Caki2 (cell line): ENCODE results near the gene CNPY3. TPM values are rescaled to one million over a fixed set of nuclear protein-coding genes. Genes with fewer than 3 reads are reported as not detected.
"Not testable (repeated sequence)": the region's sequence is repeated elsewhere in the genome, so short reads cannot be mapped to it uniquely, and the experiment has no call there.

ENCODE experiments used
- DNase-seq: peaks from one replicate; pipeline ENCODE4 v3.0.0-alpha.2; 2015; ENCODE audit warnings: low read depth
- in situ Hi-C: cut with HindIII; loops from 2 replicates; pipeline ENCODE4 v1.10.0; 2016; ENCODE audit warnings: low sequenced_read_pairs, low pct_unique_long_range_greater_than_20kb, mixed read lengths
- total RNA-seq: library from RNA; depleted of rRNA; stranded (reverse); fragments of >200 nt; shearing (Covaris generic); gene quantifications from 2 replicates; pipeline ENCODE4 v1.2.3, GENCODE V29; 2014; ENCODE audit warnings: low replicate concordance; rRNA removed

Gene CNPY3
- total RNA-seq, result 69.2 and 70.4 TPM in 2 replicates

DNA sequence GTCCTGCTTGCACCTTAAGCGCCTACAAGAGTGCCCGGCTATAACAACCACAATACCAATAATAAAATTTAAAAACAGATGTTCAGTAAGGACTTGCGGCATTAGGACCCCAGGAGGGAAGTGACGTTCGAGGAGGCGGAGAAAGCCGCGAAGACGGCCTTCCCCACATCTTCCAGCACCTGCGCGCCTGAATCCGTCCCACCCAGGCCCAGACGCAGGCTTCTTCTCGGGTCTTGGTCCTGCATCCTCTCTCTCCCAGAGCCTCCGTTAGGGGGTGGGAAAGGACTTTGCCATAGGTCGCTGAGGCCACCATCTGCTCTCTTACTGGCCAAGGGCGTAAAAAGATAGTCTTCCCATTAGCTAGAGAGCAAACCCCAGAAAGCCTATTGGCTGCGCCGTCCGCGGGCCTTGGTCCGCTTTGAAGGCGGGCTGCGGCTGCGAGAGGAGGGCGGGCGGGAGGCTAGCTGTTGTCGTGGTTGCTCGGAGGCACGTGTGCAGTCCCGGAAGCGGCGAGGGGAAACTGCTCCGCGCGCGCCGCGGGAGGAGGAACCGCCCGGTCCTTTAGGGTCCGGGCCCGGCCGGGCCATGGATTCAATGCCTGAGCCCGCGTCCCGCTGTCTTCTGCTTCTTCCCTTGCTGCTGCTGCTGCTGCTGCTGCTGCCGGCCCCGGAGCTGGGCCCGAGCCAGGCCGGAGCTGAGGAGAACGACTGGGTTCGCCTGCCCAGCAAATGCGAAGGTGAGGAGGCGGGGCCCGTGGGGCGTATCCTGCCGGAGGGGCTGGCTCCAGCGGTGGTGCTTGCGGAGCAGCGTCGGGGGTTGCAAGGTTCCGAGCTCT is at the start of gene CNPY3:
Gene CNPY3, plus strand, starts transcription at position 495 of the 835 bp plus-strand sequence. Its CDS starts 91 bp downstream, at position 586.
- in situ Hi-C loops, result no loop called here
- DNase-seq, result peak; percentile 100

GRCh38 chr6:42880240-42880817 is 49.0 kb upstream of the CNPY3 start:
- in situ Hi-C loops, DNase-seq: not testable (repeated sequence)

DNA sequence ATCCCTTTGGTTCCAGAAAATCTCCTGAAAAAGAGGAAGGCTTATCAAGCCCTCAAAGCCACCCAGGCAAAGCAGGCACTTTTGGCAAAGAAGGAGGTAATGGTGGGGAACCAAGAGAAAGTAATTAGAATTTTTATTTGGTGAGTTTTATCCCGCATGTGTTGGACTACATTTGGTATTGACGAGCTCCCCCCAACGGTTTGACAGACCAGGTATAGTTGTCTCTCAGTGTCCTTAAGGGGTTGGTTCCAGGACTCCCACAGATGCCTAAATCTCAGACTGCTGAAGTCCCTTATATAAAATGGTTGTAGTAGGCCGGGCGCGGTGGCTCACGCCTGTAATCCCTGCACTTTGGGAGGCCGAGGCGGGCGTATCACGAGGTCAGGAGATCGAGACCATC is 48.4 kb upstream of the CNPY3 start:
- in situ Hi-C loops, DNase-seq: not testable (repeated sequence)

DNA sequence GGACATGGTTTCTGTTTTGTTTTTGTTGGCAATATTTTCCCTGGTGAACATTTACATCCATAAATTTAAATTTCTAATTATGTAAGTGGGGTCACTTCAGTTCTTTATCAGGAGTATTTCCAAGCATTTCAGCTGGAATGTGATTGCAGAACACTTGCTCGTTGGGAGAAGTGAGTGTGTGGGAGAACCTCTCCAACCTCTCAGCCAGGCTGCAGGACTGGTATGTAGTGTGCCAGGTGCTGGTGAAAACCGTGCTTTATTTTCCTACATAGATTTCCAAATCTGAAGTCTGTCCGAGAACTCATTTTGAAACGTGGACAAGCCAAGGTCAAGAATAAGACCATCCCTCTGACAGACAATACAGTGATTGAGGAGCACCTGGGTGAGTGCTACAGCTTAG is 43.6 kb upstream of the CNPY3 start:
- in situ Hi-C loops, result no loop called here
- DNase-seq, result no peak

DNA sequence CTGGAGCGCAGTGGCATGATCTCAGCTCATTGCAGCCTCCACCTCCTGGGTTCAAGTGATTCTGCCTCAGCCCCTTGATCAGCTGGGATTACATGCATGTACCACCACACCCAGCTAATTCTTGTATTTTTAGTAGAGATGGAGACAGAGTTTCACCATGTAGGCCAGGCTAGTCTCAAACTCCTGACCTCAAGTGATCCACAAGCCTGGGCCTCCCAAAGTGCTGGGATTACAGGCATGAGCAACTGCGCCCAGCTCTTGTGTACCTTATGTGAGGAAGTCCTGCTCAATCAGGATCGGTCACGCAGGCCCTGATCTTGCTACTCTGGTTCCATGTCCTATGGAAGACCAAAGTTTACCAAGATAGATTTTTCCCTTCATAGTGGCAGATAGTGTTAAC is 41.1 kb upstream of the CNPY3 start:
- DNase-seq, in situ Hi-C loops: not testable (repeated sequence)

- in situ Hi-C loops, result no loop called here
- no peak for DNase-seq
These were observed 39.5 kb upstream of the CNPY3 start for GRCh38 chr6:42889815-42890214.

DNA sequence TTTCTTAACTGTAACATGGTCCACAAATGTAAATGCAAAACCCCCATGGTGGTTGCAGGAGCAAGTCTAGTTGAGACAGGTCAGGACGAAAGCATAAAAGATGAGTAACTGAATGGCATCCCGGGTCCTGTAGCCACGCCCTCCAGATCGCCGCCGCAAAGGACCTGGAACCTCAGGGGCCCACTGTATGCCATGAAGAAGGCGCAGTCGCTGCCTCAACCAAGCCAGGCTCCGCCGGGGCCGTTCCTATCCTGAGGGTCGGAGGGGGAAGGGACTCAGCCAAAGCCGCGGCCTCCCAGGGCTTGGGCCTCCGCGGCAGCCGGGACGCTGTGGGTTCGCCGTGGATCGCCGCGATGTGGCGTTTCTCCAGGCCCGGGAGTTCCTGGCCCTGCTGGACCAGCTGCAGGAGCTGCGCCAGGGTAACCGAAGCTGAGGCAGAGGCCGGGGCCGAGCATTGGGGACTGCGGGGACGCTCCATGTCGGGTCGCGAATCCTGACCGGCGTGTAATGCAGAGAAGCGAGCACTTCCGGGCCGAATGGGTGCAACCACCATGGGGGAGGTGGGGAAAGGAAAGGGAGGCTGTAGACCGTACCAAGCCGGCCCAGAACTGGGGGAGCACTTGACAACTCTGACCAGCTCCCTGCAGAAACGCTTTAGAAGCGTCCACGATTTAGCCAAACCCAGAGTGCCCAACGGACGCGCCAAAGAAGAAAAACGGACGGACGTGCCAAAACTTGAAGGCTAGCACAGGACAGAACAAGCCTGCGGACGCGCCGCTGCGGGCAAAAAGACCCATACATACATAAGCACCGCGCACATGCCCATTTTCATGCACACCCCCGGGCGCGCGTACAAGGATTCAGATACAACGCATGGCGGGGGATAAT is 38.7 kb upstream of the CNPY3 start:
- in situ Hi-C loops, result no loop called here
- DNase-seq, result peak; percentile 96

DNA sequence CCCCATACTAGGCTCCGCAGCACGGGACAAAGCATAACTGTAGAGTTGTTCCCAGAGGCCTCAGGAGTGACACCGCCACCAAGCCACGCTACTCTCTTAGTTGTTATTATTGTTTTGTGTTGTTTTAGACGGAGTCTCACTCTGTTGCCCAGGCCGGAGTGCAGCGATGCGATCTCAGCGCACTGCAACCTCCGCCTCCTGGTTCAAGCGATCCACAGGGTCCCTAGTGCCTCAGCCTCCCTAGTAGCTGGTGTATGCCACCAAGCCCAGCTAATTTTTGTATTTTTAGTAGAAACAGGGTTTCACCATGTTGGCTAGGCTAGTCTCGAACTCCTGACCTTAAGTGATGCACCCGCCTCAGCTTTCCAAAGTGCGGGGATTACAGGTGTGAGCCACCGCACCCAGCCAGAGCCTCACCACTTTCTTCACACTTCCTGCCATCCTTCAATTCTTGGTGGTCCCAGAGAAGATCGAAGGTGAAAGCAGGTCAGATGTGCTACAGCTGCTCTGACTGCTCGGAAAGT is 38.0 kb upstream of the CNPY3 start:
- in situ Hi-C loops, result no loop called here
- no peak for DNase-seq

DNA sequence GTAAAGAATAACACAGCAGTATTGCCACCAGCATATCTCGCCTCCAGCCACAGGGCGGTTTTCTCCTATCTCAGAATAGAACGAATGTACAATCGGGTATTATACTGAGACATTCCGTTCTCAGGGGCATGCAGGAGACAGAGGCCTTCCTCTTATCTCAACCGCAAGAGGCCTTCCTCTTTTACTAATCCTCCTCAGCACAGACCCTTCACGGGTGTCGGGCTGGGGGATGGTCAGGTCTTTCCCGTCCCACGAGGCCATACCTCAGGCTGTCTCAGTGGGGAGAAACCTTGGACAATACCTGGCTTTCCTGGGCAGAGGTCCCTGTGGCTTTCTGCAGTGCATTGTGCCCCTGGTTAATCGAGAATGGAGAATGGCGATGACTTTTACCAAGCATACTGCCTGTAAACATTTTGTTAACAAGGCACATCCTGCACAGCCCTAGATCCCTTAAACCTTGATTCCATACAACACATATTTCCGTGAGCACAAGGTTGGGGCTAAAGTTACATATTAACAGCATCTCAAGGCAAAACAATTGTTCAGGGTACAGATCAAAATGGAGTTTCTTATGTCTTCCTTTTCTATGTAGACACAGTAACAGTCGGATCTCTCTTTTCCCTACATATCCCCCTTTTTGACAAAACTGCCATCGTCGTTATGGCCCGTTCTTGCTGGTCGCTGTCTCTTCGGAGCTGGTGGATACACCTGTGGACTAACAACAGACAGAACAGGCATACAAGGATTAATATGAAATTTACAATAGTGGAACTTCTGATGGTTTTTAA is 35.0 kb upstream of the CNPY3 start:
- in situ Hi-C loops, DNase-seq: not testable (repeated sequence)

DNA sequence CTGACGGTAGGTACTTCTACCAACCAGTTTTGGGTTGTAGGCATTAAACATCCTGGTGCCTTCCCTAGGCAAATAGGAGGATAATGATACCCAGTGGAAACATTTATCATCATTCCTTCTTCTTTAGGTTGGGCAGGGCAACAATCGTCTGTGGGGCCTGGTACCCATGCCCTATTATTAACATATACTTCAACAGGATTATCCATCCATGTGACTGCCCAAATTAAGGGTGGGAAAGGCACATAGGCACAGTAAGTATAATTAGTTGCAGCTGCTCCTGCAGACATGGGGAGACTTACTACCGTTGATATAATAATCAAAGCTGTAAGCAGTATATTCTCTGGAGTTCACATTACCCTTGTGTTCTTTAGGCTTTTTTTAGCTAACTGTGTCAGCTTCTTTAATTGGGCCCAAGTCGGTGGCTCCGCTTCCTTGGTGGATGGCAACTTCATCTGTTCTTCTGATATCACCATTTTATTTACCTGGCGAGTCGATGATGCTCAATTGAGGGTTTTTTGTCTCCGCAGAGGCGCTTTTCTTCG is 33.0 kb upstream of the CNPY3 start:
- in situ Hi-C loops, result no loop called here
- no peak for DNase-seq

DNA sequence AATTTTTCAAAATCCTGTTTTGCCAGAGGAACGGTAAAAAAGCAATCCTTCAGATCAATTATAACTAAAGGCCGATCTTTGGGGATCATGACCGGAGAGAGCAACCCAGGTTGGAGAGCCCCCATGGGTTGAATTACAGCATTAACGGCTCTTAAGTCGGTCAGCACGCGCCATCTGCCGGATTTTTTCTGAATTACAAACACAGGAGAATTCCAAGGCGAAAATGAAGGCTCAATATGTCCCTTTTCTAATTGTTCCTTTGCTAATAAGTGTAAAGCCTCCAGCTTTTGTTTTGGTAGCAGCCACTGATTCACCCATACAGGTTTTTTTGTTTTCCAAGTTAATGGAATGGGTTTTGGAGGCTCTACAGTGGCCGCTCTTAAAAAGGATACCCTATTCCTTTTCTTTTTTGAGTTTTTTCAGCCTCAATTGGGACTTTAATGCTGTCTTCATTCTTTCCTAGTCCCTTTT is 30.4 kb upstream of the CNPY3 start:
- DNase-seq, result peak; percentile 52
- in situ Hi-C loops, result no loop called here

GRCh38 chr6:42899871-42900270 is 29.4 kb upstream of the CNPY3 start:
- DNase-seq, result no peak
- in situ Hi-C loops, result no loop called here

- in situ Hi-C loops, result no loop called here
- DNase-seq, result peak; percentile 67
These were observed 27.7 kb upstream of the CNPY3 start for GRCh38 chr6:42901538-42901957.

GRCh38 chr6:42902429-42903263 is 26.6 kb upstream of the CNPY3 start:
- DNase-seq, in situ Hi-C loops: not testable (repeated sequence)

GRCh38 chr6:42904467-42904866 is 24.8 kb upstream of the CNPY3 start:
- in situ Hi-C loops, result no loop called here
- no peak for DNase-seq

- DNase-seq, result no peak
- in situ Hi-C loops, result no loop called here
These were observed 21.9 kb upstream of the CNPY3 start for GRCh38 chr6:42907336-42907735.

GRCh38 chr6:42909835-42910234 is 19.4 kb upstream of the CNPY3 start:
- in situ Hi-C loops, result no loop called here
- DNase-seq, result no peak
